Stimulated activated CD4-positive, alpha-beta T cell treated with anti-CD3 and anti-CD28 coated beads, Interleukin-4, amount 100 ng/mL, for 24 hours (primary cell): ENCODE measurements around the gene F13A1.

Experiments used
- DNase-seq: peaks from one replicate; pipeline ENCODE4 v3.0.0-alpha.2; 2020

F13A1 gene

GRCh38 chr6:6239598-6240581, 80.6 kb downstream of the F13A1 start:
- DNase-seq: no peak

DNA sequence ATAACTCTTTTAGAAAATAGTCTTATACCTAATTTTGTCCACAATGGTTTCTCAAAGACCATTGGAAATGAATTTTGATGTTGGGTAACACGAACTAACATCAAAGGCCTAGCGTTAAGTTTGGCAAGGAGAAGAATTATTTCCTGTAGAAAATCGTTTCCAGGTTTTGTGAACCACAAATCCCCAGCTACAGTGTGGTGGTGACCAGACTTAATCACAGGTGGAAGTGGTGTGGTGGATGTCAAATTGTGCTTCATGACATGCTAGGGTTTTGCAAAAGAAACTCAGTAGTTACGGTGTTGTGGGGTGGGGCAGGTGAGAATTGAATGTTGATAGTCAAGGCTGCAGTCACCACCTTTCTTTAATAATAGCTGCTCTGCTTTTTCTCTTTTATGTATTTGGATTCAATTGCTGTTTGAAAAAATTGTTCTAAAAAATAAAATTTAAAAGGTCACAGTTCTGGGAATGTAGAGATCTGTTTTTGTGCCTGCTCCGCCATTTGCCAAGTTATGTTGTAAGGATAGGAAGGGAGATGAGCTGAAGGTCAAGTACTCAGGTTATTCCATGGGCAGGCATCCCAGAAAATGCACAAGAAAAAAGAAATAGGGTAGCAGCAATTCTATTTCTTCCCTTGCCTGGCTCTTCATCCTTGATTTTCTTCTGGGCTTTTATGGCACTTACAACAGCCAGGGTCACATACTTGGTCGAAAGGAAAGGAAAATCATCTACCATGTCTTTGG, 83.6 kb downstream of the F13A1 start:
- DNase-seq: no peak

- DNase-seq: no peak
Measured at GRCh38 chr6:6235786-6236185, 84.7 kb downstream of the F13A1 start.

DNA sequence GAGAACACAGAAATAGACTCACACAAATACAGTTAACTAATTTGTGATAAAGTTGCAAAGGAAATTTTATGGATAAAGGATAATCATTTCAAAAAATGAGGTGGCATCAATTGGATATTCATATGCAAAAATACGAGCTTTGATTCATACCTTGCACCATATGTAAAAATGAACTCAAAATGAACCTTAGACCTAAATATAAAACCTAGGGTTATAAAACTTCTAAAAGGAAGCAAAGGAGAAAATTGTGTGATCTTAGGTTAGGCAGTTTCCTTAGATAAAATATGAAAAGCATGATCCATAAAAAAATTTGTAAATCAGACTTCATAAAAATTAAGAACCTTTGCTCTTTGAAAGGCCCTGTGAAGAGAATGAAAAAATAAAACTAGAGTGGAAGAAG, 85.5 kb downstream of the F13A1 start:
- DNase-seq: no peak

DNA sequence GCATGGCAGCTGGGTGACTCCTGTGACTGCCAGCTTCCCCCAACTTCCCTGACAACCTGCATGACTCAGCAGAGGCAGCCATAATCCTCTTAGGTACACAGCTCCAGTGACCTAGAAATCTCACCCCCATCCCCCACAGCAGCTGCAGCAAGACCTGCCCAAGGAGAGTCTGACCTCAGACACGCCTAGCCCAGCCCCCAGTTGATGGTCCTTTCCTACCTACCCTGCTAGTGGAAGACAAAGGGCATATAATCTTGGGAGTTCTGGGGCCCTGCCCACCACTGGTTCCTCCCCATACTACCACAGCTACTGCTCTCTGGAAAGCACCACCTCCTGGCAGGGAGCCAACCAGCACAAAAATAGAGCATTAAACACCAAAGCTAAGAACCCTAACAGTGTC, 90.2 kb downstream of the F13A1 start:
- DNase-seq: no peak

DNA sequence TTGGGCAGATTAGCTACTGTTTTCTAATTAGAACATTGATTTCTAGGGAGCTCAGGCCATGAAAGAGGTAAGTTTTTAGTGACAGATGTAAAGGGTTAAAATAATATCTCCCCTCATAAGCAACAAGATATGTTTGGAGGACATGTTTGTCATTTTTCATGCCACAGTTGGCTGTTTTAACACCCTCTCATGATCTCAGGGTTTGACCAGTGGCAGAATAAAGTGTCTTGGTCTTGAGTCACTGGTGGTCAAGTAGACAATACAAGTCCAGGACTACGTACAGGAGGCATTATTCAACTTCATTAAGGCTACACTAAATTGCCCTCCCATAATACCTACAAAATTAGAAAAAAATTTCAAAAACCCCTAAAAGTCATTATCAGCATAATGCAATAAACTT, 92.6 kb downstream of the F13A1 start:
- DNase-seq: no peak

GRCh38 chr6:6225885-6226529, 94.5 kb downstream of the F13A1 start:
- DNase-seq: no peak

DNA sequence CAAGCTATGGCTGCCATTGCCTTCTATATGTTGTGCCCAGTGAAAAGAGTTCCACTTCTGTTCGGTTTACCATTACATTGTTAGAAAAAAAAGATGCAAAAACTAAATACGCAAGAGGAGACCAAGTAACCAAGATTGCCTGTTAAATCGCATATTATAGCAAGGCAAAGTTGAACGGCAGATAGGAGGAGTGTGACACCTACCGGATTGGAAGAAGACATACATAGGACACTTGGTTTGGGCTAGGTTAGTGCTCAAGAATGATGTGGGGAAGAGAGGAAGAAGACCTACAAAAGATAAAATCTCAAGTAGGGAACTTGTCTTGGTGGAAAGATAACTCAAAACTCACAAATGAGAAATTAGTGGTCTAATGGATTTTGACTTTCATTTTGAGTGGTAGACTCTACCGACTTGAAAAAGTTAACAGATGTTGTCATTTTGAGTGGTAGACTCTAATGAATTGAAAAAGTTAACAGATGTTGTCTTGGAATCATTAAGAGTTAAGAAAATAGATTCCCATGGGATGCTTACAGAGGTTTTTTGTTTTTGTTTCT, 95.5 kb downstream of the F13A1 start:
- no peak for DNase-seq

- DNase-seq: no peak
Measured at GRCh38 chr6:6221787-6222535, 98.5 kb downstream of the F13A1 start.

GRCh38 chr6:6220718-6221117, 99.7 kb downstream of the F13A1 start:
- DNase-seq: no peak

DNA sequence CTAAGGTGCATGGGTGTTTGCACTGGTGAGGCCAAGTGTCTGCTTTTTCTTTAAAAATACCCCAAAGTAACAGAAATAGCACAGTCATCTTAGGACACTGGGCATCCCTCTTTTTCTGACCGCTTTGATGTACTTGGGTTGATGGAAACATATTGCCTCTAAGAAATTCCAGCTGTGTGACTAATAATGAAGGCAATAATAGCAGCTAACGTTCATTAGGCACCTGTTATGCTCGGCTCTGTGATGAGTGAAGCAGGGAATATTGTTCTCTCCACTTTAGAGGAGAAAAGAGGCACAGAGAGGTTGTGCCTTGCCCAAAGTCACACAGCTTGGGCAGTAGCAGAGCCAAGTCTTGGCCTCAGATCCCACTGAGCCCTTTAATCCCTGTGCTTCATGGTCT, 100.7 kb downstream of the F13A1 start:
- no peak for DNase-seq

GRCh38 chr6:6218759-6219085, 101.7 kb downstream of the F13A1 start:
- DNase-seq: no peak

GRCh38 chr6:6217855-6218758, 102.4 kb downstream of the F13A1 start:
- no peak for DNase-seq

GRCh38 chr6:6210994-6211393, 109.5 kb downstream of the F13A1 start:
- no peak for DNase-seq

DNA sequence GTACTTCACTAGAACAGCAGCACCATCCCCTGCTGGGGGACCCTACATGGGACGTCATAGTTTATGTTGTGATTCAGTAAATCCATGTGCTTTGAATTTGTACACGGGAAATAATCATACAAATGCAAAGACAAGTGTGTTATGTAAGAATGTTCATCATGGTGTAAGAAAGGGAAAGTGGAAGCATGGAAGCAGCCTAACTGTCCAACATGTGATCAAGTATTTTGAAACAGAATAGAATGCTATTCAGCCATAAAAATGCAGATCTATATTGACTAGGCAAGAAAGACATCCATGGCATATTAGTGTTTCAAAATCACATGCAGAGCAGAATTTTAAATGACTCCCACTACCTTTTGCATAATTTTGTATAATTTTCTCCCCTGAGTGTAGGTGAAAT, 117.6 kb downstream of the F13A1 start:
- no peak for DNase-seq

DNA sequence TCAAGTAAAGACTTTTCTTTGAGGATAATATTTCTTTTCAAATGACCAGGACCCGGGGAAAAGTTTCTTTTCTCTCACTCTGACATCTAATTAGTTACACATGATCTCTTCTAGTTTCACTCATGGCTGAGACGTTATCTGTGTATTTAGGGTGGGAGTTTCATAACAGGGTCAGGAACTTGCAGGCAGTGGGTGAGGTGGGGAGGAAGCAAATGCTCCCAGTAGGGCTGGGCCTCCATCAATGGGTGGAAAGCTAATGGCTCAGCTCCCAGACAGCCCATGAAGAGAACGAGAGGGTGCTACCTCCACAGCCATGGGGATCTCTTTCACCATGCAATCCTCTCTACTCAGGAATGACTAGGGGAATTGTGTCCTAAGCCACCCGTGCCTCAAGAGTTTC, 119.3 kb downstream of the F13A1 start:
- DNase-seq: no peak

- no peak for DNase-seq
Measured at GRCh38 chr6:6199678-6200077, 120.8 kb downstream of the F13A1 start.

DNA sequence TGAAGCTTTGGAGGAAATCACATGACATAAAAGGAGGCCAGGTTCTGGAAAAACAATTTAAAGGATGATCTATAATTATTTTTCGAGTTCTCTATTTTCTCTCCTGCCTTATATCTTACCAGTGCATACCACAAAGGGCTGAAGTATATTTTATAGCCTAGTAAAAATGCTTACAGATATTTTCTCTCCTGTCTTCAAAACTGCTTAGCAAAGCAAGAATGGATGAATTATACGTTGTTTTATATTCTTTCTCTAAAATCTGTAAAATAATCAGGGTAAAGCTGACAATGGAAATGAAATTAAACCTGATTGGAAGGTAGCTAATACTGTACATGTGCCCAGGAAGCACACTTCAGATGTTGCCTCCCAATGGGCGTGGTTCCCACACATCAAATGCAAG, 123.7 kb downstream of the F13A1 start:
- DNase-seq: no peak

GRCh38 chr6:6195080-6195479, 125.4 kb downstream of the F13A1 start:
- DNase-seq: no peak

GRCh38 chr6:6193221-6193745, 127.2 kb downstream of the F13A1 start:
- no peak for DNase-seq

DNA sequence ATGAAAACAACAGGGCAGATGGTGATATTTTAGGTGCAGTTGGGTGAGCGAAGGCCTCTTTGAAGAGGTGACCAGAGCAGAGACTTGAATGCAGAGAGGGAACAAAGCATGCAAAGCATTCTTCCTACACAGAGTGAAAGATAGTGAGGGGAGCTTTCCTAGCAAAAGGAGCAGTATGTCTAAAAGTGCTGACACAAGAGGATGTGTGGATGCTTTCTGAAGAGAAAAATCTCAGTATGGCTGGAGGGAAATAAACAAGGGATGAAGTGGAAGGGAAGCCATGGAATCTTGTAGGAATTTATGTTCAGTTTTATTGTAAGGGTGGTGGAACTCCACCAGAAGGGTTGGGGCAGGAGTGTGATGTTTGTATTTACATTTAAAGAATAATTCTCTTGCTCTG, 128.6 kb downstream of the F13A1 start:
- DNase-seq: no peak
